22Rv1 (cell line): ENCODE measurements around the gene TEKT1.

Experiments used
- CTCF ChIP-seq: fragments of 450-650 bp; IDR thresholded peaks from 2 replicates; pipeline ENCODE4 v1.5.1; 2017; ENCODE audit warnings: mild to moderate bottlenecking
- ZFX ChIP-seq: fragments of 450-650 bp; IDR thresholded peaks from 2 replicates; pipeline ENCODE4 v1.6.1; 2017; ENCODE audit warnings: antibody characterized with exemption, borderline replicate concordance

GRCh38 chr17:6796017-6796886, 35.3 kb downstream of the TEKT1 start:
- TF ChIP-seq CTCF (no peak), ZFX (no peak)
